GM18868 (cell line): Measurements from ENCODE around the gene ERC2.

ENCODE experiments used
- ATAC-seq: cut with Tn5 transposase; IDR thresholded peaks from one replicate; pipeline ENCODE4 v1.9.1; 2021; ENCODE audit warnings: mild to moderate bottlenecking, moderate library complexity; ENCODE audit not compliant: unreplicated experiment

ERC2 gene

DNA sequence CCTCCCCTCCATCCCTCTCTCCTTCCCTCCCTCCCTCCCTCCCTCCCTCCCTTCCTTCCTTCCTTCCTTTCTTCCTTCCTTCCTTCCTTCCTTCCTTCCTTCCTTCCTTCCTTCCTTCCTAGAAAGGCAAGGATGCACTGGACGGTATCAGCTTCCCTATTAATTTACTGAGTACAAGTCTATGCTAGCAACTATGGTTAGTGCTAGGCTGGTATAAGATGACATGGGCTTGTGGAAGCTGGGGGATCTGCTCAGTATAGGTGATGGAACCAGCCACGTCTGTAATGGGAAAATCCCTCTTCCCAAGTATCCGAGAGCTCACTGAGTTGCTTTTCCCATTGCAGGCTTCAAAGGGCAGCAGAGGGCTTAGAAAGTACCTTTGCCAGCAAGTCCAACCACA is 884.8 kb downstream of the ERC2 start:
- ATAC-seq: no peak

DNA sequence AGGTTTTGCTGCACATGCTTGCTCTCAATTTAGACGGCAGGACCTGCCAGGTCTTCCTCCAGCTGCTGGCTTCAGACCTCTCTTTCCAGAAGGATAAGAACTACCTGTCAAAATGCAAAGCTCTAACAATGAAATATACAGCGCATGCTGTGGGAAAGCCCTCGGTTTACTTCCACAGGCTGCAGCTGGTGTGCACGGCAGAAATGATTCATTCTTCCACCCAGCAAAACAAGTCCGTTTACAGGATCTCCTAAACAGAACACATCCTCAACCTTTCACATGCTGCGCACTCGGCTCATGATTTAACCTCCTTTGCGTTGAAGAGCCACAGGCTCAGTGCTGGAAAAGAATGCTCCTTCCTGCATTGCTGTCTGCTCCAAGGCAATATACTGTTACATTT is 888.8 kb downstream of the ERC2 start:
- no peak for ATAC-seq

DNA sequence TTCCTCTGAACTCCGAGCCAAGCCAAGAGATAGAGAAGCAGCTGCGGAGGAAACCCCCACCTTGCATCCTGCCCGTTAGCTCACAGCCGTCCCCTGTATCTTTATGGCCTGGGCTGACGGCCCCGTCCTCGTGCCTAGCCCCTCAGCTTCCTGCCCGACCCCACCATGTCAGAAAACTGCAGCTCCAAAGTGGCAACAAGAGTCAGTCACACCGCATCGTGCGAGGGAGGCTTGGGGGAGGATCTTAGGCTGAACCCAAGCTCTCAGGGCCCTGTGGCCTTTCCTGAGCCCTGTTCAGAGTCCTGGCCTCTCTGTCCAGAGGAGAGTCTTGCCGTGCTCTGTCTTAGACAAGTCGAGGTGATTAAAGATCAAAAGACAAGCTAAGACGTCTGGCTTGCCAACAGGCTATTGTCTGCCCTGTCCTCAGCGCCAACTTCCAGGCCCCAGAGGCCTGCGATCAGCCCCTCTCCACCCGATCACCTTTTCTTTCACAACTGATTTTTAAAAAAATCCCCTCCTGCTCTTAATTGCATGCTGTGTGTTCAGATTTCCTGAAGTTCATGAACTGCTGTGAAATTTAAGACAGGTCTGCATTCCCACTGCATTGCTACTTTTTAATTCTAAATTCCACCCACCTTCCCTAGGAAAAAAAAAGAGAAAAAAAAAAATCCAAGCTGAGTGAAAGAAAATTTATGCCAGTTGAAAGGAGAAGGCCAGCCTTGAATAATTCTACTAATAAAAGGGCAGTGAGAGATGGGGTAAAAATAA is 891.5 kb downstream of the ERC2 start:
- ATAC-seq: no peak

DNA sequence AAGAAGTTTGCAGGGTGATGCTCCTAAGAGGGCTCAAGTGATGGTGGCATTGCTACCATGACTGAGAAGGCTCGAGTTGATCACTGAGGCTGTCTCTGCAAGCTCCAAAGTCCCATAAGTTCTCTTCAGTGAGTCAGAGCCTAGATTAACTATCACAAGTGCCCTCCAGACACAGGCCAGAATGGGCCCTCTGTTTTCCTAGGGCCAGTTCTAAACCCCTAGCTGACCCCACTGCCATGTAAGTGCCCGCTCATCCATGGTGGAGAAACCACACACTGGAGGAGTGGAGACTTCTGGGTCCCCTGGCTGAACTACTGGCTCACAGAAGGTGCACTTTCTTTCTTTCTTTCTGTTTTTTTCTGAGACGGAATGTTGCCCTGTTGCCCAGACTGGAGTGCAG is 893.6 kb downstream of the ERC2 start:
- no peak for ATAC-seq

DNA sequence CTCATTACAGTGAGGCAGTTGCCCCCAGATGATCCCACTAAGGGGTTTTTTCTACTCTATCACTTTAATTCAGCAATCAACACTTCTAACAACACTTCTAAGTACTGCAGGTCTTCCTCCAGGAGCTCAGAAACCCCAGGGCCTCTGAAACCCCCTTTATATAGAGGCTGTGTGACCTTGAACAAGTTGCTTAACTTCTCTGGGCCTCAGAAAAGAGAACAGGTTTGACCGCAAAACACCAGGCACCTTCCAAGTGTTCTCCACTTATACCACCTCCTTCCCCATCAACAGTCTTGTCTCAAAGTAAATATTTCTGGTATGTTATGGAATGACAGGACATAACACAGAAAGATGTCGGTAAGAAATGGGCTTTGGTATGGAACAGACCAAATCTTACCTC is 895.5 kb downstream of the ERC2 start:
- ATAC-seq: no peak

DNA sequence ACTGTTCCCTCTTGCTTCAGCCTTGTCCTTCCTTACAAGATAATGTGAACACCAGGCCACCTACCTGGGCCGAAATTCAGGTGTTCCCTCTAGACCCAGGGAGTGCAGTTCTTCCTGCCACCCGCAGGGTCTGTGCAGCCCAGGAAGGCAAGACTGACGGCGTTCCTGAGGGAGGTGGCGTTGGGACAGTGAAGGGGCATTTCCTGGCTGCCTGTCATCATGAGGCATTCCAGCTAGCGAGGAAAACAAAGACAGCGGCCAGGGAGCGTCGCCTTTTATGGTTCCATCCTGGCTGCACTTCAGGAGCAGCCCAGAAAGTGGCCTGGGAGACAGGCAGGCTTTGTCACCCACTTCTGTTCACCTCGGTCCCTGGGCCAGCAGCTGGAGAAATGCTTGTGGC is 896.4 kb downstream of the ERC2 start:
- no peak for ATAC-seq

DNA sequence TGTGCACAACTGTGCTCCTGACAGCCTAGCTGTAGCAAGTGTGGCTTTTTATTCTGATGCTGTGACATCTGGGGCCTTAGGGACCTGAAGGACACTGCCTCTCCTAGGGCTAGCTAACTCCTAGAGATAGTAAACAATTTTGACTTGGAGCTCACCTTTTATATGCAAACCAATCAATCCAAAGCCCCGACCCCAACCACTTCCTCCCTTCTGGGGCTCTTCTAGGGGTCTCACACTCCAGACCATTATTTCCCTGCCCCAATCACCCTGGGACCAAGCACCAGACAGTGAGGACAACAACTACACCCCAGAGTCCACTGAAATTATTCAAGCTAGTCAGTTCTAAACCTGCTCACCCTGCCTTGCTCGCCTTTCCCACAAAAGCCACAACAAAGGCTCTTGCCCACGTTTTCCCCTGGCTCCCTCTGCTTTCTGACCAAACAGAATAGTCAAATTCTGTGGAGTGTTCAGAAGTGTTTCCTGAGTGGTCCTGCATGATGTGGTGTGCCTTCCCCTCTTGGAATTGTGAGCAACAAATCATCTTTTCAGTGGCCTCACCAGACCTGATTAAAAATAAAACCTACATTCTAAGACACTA is 897.0 kb downstream of the ERC2 start:
- no peak for ATAC-seq

DNA sequence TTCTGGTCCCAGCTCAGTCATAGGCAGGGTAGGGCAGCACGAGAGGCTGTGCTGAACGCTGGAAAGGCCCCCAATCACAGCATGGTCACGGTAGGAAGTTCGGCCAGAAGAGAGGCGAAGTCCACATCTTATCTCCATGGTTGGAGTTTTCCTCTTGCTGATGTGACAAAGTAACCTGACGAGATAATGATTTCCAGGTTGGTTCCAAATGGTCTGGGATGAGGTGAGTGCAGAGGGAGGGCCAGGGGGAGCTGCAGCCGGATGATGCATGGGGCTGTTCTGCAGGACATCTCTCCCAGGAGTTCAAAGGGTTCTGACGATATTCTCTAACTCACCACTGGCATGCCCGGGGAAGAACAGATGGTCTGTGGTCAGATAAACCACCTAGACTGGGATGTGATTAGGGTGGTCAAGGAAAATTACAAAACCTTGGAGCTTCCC is 898.0 kb downstream of the ERC2 start:
- no peak for ATAC-seq

DNA sequence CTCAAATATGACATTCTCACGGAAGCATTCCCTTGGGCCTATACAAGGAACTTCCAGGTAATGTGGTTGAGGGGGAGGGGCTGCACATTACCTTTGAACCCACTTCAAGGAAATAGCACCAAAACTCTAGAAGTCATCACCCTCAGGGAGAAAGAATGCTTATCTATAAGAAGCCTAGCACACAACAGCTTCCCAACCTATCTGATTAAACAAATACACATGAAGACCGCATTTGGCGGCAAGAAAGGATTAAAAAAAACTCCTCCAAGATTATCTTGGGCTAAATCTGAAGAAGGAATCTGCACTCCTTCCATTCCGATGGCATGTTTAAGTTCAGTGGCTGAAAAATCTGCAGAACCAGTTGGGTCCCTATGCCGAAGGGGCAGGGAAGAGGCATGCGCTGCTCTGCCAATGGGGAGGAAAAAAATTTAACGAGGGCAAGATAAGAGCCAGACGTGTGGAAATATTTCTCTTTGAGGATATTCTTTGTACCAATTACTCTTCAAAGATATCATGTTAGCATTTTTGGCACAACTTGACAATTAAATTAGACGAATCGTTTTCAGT is 899.2 kb downstream of the ERC2 start:
- ATAC-seq: no peak

DNA sequence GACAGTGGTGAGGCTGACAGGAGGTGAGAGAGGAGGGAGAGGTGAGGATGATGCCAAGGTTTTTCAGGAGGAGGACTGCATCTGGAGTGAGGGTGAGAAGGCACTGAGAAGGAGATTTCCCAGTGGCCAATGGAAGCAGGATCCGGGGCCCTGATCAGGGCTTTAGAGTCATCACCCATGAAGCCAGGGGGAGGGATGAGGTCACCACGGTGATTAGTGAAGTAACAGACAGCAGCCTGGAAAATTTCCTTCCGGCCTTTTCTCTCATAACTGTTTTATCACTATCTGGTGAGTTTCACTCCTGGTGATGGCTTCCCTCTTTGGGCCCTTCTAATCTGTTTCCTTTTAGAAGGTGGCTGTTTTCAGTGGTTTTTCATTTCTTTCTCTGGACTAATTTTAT is 900.7 kb downstream of the ERC2 start:
- ATAC-seq: no peak

DNA sequence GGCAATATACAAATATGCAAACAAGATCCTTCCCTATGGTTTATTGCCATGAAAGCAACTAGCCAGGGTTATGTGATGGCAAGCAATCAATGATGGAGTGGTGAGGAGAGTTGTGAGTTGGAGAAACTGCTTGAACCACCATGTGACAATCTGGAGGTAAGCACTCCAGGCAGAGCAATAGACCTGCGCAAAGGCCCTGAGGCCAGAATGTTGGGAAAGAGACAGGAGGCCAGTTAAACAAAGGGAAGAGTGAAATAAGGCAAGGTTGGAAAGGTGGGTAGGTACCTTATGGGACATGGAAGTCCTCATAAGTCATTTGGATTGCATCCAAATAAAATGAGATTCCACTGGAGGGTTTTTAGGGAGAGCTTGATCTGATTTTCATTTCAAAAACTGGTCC is 901.1 kb downstream of the ERC2 start:
- ATAC-seq: no peak

DNA sequence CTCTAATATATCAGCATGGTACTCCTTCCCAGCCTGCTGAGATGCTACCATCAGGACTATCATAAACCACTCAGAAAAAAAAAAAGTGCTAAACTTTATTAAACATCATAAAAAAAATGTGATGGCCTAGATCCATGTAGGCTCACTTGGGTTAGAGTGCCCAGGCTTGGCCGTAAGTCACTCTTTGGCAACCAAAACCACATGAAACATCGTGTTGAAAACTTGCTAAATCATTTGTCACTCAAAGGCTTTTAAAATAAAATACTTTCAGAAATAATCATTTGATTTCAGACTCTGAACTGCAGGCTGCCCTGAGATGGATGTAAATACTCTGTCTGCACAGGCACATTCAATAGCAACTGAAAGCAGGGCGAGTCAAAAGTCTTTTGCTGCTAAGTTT is 902.7 kb downstream of the ERC2 start:
- no peak for ATAC-seq

DNA sequence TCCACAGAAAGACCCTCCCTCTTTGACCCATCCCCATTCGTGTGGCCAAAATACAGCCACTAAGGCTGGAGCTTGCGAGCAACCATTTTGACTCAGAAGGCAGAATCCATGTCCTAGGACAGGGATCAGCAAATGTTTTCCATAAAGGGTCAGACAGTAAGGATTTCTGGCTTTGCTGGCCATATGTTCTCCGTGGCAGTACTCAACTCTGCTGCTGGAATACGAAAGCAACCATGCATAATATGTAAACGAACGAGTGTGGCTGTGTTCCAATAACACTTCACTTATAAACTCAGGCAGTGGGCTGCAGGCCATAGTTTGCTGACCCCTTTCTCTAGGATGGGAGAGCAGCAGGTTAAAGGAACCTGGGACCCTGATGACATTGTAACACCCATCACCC is 903.5 kb downstream of the ERC2 start:
- ATAC-seq: no peak

DNA sequence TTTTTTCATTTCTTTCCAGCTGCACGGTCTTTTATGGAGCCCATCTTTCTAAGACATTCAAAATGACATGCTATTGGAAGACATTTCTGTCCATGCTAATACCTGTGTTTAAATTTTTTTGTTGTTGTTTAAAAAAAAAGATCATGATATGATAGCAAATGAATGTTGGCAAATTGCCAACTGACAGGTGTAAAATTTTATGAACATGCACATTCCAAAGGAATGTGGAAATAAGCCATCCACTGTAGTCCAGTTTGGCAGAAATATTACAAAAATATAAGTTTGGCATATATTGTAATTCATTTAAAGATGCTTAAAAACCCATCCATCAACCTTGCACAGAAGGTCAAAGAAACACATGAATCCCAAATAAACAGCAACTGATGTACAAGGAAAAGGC is 905.6 kb downstream of the ERC2 start:
- ATAC-seq: no peak

DNA sequence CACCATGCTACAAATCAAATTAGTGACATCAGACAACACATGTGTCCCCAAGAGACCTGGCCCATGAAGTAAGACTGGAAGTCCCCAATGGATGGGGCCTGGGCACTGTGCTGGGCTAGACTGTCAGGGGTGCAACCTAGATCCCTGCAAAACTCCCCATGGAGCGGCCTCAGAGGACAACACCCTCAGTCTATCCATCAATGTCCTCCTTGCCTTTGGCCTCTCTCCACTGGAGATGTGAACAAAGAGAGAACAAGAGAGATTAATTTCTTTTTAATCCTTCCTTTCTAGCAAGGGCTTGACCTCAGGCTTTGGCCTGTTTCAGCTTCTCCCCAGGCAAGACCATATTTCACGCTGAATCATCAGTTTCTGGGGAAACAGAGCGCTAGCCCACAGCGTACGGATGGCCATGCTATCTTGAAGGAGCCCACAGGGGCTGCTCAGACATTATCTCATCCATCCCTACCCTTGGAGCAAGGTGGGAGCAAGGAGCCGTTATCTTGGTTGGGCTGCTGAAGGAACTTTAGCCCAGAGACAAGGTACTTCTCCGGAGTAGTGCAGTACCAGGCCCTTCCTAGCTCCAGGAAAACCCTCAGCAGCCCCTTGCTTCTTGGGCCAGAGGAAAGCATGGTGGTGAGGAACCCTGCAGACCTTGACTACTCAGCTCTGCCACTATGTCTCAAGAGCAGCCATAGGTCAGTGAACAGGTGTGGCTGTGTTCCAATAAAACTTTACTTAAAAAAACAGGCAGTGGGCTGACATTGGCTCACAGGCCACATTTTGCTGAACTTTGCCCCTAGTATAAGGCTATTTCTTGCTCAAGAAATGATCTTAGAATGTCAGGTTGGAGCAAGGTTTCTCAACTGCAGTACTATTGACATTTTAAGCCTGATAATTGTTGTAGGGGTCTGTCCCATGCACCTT is 908.5 kb downstream of the ERC2 start:
- no peak for ATAC-seq

DNA sequence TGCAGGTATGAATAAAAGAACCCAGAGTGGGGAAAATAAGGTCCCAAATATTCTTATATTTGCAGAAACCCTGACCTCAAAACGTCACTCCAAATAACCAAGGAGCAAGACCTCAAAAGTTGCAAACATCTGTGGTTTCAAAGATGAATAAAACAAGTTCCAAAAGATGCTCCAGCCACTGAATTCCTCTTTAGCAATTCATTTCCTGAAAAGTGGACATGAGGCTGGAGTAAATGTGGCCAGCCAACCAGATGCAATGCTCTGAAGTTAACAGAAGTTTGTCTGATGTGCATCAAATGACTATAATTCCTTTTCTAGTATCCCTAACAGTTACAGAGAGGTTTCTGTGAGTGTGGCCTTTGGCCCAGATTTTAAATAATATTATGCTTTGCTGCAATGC is 910.0 kb downstream of the ERC2 start:
- no peak for ATAC-seq

DNA sequence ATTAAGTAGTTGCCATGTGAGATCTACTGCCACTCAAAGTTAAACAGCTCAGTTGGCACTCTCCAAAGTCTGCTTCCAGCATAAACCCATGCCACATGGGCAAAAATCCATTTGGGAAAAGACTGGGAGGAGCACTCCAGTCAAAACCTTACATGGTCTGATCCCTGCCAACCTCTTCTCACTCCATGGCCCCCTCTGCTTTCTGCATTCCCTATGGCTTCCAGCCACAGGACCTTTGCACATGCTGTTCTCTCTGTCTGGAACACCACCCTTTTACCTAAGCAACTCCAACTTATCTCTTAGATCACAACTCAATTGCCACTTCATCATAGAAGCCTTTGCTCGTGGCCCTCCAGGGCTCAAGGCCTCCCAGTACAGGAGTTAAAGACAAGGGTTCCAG is 910.7 kb downstream of the ERC2 start:
- ATAC-seq: no peak

DNA sequence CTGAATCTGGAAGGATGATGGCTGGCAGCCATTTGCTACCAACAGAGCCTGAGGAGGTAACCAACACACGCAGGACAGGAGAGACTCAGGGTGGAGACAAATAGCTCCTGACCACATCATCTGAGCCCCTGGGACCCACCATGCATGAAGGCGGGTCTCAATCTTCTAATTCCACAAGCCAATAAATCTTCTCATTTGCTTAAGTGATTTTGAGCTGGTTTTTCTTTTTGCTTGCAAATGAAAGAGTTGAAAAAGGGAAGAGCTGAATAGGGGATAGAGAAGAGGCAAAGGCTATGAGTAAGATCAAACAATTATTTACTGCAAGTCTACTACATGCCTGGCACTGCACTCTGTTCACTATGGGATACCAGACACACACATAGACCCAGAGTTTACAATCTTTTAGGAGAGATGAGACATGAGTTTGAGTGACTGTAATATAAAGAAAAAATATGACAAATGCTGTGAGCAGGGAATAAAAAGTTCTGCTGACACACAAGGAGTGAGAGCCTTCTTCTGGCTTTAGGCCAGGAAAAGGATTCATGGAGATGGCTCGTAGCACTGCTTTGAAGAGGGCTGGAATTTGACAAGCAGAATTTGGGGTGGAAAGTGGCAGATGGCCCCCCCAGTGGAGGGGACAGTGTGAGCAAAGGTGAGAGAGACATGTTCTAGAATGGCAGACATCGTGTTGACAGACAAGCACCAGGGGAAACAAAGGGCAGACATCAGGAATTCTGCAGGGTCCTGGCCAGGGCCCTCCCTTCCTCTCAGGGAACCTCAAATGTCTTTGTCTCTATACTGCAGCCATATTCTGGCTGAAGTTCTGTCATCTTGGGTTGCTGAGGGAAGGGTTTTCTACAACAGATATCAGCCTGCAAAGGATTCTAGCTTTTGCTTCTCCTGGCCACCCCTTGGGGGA is 911.4 kb downstream of the ERC2 start:
- no peak for ATAC-seq

DNA sequence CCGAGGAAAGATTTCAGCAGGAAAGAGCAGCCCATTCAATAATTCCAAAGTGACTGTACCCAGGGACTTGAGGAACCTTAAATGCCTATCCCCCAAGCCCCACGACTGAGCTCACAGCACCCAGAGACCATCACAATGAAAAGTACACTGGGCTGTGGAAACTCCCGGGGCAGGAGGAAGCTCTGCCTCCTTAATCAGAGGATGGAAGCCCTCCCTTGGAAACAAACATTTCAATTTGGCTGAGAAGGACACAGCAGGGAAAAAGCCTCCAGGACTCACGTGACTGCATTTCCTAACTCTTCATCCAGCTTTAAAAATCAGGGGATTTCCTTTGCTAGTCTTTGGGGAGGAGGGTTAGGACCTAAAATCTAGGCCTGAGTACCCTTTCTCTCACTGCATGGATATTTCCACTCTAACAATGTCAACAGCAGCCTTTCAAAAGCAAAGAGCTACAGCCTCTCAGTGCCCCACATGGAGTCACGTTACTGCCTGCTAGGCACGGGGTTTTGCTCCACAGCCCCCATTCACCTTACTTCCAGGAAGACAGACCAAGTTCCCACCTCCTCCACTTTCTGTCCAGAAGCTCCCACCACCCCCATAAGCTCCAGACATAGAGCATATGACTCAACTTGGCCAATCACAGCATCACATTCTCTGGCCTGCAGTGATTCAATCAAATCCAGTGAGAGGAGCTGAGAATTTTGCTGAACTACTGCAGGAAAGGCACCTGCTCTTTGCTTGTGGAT is 912.2 kb downstream of the ERC2 start:
- no peak for ATAC-seq
